SK-N-MC (cell line): ENCODE data around the gene POP7.
"Not testable (repeated sequence)": the region's sequence is repeated elsewhere in the genome, so short reads cannot be mapped to it uniquely, and the experiment has no call there.

Experiments
- DNase-seq: peaks from one replicate; pipeline ENCODE4 v3.0.0-alpha.2; 2011; ENCODE audit warnings: low read depth, low spot score
- H3K27ac ChIP-seq: fragments of 200-600 bp; sonication (generic); 2 replicates; pipeline ENCODE4 v1.5.1; 2016; ENCODE audit warnings: mixed run types
- H3K36me3 ChIP-seq: fragments of 200-600 bp; sonication (generic); 2 replicates; pipeline ENCODE4 v1.6.1; 2017; ENCODE audit warnings: antibody characterized with exemption, low read length, mixed read lengths; ENCODE audit not compliant: insufficient read depth
- H3K4me3 ChIP-seq: fragments of 200-600 bp; sonication (generic); 2 replicates; pipeline ENCODE4 v1.5.1; 2016
- H3K9ac ChIP-seq: fragments of 200-600 bp; sonication (generic); 2 replicates; pipeline ENCODE4 v1.8.0; 2017; ENCODE audit warnings: mixed run types, mixed read lengths; ENCODE audit not compliant: insufficient read length
- H3K9me3 ChIP-seq: fragments of 200-600 bp; sonication (generic); 2 replicates; pipeline ENCODE4 v1.6.1; 2017; ENCODE audit warnings: low read depth, mild to moderate bottlenecking, antibody characterized with exemption, low read length, moderate library complexity, mixed read lengths
- EZH2 ChIP-seq: fragments of 200-600 bp; sonication (generic); IDR thresholded peaks from one replicate; pipeline ENCODE4 v1.6.1; 2017; ENCODE audit warnings: antibody characterized with exemption
- FOXP2 ChIP-seq: optimal IDR thresholded peaks from 2 replicates; pipeline ENCODE3; 2011; ENCODE audit warnings: mild to moderate bottlenecking, moderate library complexity; ENCODE audit not compliant: insufficient read depth; ENCODE audit errors: extremely low read length, control extremely low read depth
- POLR2AphosphoS5 ChIP-seq: IDR thresholded peaks from 2 replicates; pipeline ENCODE4 v1.6.1; 2012; ENCODE audit warnings: mild to moderate bottlenecking, low read depth, low read length, borderline replicate concordance

Gene POP7

DNA sequence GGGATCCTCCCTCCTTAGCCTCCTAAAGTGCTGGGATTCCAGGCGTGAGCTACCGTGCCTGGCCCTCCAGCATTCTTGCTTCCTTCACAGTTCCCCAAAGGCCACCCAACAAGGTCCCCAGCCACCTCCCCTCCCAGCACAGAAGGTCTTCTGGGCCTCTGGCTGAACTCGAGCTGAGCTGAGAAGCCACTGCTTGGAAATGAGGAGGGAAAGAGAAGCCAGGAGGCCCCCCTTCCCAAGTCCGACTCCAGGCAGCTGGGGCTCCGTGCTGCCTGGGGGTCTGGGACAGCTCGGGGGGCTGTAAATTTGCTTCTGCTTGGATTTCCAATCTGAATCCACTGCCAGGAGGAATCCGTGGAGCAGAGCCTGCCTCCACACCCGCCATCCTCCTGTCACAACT is 8.8 kb downstream of the POP7 start:
- Histone ChIP-seq H3K9ac (no peak overlapping the region), H3K27ac (no peak overlapping the region), H3K4me3 (no peak overlapping the region), H3K36me3 (no peaks in the 10 kb centered on the region), H3K9me3 (no peaks in the 10 kb centered on the region)
- no peak for DNase-seq
- TF ChIP-seq EZH2: no peak
- TF ChIP-seq POLR2AphosphoS5: no peak
- TF ChIP-seq FOXP2: no peak

DNA sequence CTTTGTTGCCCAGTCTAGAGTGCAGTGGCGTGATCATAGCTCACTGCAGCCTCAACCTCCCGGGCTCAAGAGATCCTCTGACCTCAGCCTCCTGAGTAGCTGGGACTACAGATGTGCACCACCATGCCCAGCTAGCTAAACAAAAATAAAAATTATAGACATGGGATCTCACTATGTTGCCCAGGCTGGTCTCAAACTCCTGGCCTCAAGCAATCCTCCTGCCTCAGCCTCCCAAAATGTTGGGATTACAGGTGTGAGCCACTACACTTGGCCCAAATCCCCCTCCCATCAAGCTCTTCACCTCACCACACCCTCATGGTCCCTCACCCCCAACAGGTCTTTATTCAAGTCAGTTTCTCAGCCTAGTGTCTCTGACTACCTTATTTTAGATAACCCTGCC is 11.2 kb downstream of the POP7 start:
- H3K27ac ChIP-seq, H3K9ac ChIP-seq, H3K4me3 ChIP-seq, DNase-seq, H3K9me3 ChIP-seq, H3K36me3 ChIP-seq: not testable (repeated sequence)

DNA sequence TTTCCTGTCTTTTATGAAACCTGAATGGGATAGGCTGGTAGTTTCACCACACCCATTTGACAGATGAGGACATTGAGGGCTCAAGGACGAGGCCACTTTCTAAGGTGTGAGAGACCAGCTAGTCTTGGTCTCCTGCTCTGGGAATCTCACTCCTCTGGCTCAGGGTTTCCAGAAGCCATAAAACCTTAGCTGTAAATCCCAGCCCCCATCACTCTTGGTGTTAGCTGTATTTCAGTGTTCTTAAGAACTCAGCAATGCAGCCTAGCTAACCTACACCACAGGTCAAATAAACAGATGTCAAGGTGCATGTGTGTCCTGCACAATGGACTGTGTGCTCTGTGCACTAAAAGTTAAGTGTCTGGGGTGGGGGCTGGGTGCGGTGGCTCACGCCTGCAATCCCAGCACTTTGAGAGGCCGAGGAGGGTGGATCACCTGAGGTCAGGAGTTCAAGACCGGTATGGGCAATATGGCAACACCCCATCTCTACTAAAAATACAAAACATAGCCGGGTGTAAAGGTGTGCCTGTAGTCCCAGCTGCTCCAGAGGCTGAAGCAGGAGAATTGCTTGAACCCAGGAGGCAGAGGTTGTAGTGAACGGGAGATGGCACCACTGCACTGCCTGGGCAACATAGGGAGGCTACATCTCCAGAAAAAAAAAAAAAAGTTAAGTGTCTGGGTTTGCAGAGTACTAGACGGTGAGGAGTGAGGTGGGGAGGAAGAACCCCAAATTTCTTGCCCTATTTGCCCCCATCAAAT is 13.8 kb downstream of the POP7 start:
- Histone ChIP-seq H3K4me3 (no peak overlapping the region), H3K27ac (no peak overlapping the region), H3K9me3 (no peaks in the 10 kb centered on the region), H3K9ac (no peak overlapping the region), H3K36me3 (no peaks in the 10 kb centered on the region)
- DNase-seq: no peak
- TF ChIP-seq FOXP2: no peak
- TF ChIP-seq POLR2AphosphoS5: no peak

GRCh38 chr7:100720279-100720670 is 14.4 kb downstream of the POP7 start, which contains the start of gene EPO:
EPO (plus strand) TSS chr7:100720468; CDS start chr7:100720981, 513 bp downstream.
- TF ChIP-seq POLR2AphosphoS5: no peak
- no peak for TF ChIP-seq EZH2
- no peak for TF ChIP-seq FOXP2
- no peaks in the 10 kb centered on the region for H3K36me3 ChIP-seq
- no peak within 1 kb of the TSS for H3K27ac ChIP-seq
- H3K9me3 ChIP-seq: no peaks in the 10 kb centered on the region
- H3K9ac ChIP-seq: no peak within 1 kb of the TSS
- H3K4me3 ChIP-seq: no peak within 1 kb of the TSS
- DNase-seq: no peak

- no peak overlapping the region for H3K27ac ChIP-seq
- H3K9ac ChIP-seq: no peak overlapping the region
- no peak for TF ChIP-seq FOXP2
- TF ChIP-seq EZH2: no peak
- TF ChIP-seq POLR2AphosphoS5: no peak
- H3K36me3 ChIP-seq: no peaks in the 10 kb centered on the region
- DNase-seq: no peak
- H3K9me3 ChIP-seq: no peaks in the 10 kb centered on the region
- no peak overlapping the region for H3K4me3 ChIP-seq
Measured at GRCh38 chr7:100720671-100721504, 15.0 kb downstream of the POP7 start.

- DNase-seq: no peak
- H3K36me3 ChIP-seq: no peaks in the 10 kb centered on the region
- no peak overlapping the region for H3K4me3 ChIP-seq
- no peaks in the 10 kb centered on the region for H3K9me3 ChIP-seq
- H3K27ac ChIP-seq: no peak overlapping the region
- H3K9ac ChIP-seq: no peak overlapping the region
- no peak for TF ChIP-seq FOXP2
Measured at GRCh38 chr7:100721505-100721812, 15.5 kb downstream of the POP7 start.

GRCh38 chr7:100722480-100723212 is 16.7 kb downstream of the POP7 start:
- DNase-seq: no peak
- H3K27ac ChIP-seq: no peak overlapping the region
- H3K9ac ChIP-seq: no peak overlapping the region
- TF ChIP-seq POLR2AphosphoS5: no peak
- no peak for TF ChIP-seq FOXP2
- no peak for TF ChIP-seq EZH2
- no peaks in the 10 kb centered on the region for H3K9me3 ChIP-seq
- H3K4me3 ChIP-seq: no peak overlapping the region
- no peaks in the 10 kb centered on the region for H3K36me3 ChIP-seq

- TF ChIP-seq FOXP2 (no peak), EZH2 (no peak), POLR2AphosphoS5 (no peak)
- H3K36me3 ChIP-seq: no peaks in the 10 kb centered on the region
- no peak overlapping the region for H3K27ac ChIP-seq
- H3K4me3 ChIP-seq: no peak overlapping the region
- H3K9me3 ChIP-seq: no peaks in the 10 kb centered on the region
- H3K9ac ChIP-seq: no peak overlapping the region
- no peak for DNase-seq
Measured at GRCh38 chr7:100723732-100724275, 17.9 kb downstream of the POP7 start.

DNA sequence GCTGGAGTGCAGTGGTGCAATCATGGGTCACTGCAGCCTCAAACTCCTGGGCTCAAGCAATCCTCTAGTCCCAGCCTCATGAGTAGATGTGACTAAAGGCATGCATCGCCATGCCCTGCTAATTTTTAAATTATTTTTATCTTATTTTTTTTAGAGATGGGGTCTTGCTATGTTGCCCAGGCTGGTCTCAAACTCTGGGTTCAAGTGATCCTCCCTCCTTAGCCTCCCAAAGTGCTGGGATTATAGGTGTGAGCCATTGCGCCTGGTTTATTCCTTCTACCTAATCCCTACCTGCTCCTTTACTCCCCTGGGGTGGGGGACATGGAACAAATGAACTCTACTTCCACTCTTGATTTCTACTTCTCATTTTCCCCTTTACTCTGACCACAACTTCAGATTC is 18.4 kb downstream of the POP7 start:
- H3K9ac ChIP-seq: not testable (repeated sequence)

More for the DNA sequence above, 18.4 kb downstream of the POP7 start:
- not testable (repeated sequence) for H3K27ac ChIP-seq, H3K36me3 ChIP-seq, H3K4me3 ChIP-seq, DNase-seq, H3K9me3 ChIP-seq
